Measurements from ENCODE around the gene AGPAT1. TPM values are rescaled to one million over a fixed set of nuclear protein-coding genes. Genes with fewer than 3 reads are reported as not detected.

AGPAT1 gene
- total RNA-seq, 2 experiments from 2014 or later = 13.2 to 13.3 TPM

- peaks cover 0 to 3% of the 10 kb centered on the region in 2 experiments for H3K27me3 ChIP-seq (ENCODE audit: control insufficient read depth in 1 of 2, insufficient read depth in 2 of 2, low read length in 2 of 2)
- intact Hi-C loops (cut with DNase I, micrococcal nuclease) = no loop called here
- H3K36me3 Mint-ChIP-seq (ENCODE audit: low read depth) = no peaks in the 10 kb centered on the region
- H3K4me1 ChIP-seq (ENCODE audit: insufficient read depth, low read length) = peaks cover 8% of the 10 kb centered on the region
- no peak overlapping the region for H3K27ac Mint-ChIP-seq
- no peak overlapping the region for H3K27ac ChIP-seq (ENCODE audit: low read depth in 1 of 2, low read length in 2 of 2)
- ChIA-PET CTCF (no interaction called here), POLR2A (no interaction called here)
- no peaks in the 10 kb centered on the region for H3K9me3 ChIP-seq (ENCODE audit: control insufficient read depth in 1 of 2, insufficient read depth in 1 of 2, low read length in 2 of 2)
- no peak overlapping the region for H3K4me3 ChIP-seq (ENCODE audit: low read length)
- H3K4me3 Mint-ChIP-seq = no peak overlapping the region
- DNase-seq (no peak), ATAC-seq (ENCODE audit: poor library complexity) (no peak)
- H3K36me3 ChIP-seq (ENCODE audit: insufficient read depth, low read length) = no peaks in the 10 kb centered on the region
- H3K27me3 Mint-ChIP-seq = no peaks in the 10 kb centered on the region
- H3K9me3 Mint-ChIP-seq = no peaks in the 10 kb centered on the region
- no peak for TF ChIP-seq CTCF (IDR thresholded peaks at IDR 0.05)
- H3K4me1 Mint-ChIP-seq (ENCODE audit: low read depth) = peaks cover 21% of the 10 kb centered on the region
These were observed 44.1 kb upstream of the AGPAT1 start for GRCh38 chr6:32220021-32220420.

GRCh38 chr6:32218167-32218566, 42.3 kb upstream of the AGPAT1 start:
- Mint-ChIP-seq H3K27me3 (no peaks in the 10 kb centered on the region), H3K9me3 (no peaks in the 10 kb centered on the region), H3K36me3 (ENCODE audit: low read depth) (no peaks in the 10 kb centered on the region), H3K27ac (no peak overlapping the region), H3K4me1 (ENCODE audit: low read depth) (peaks cover 12% of the 10 kb centered on the region), H3K4me3 (no peak overlapping the region)
- no peak overlapping the region for H3K27ac ChIP-seq (ENCODE audit: low read depth in 1 of 2, low read length in 2 of 2)
- intact Hi-C loops (cut with DNase I, micrococcal nuclease) = no loop called here
- ChIA-PET POLR2A (no interaction called here), CTCF (no interaction called here)
- H3K4me3 ChIP-seq (ENCODE audit: low read length) = no peak overlapping the region
- H3K4me1 ChIP-seq (ENCODE audit: insufficient read depth, low read length) = peaks cover 8% of the 10 kb centered on the region
- H3K27me3 ChIP-seq (ENCODE audit: control insufficient read depth in 1 of 2, insufficient read depth in 2 of 2, low read length in 2 of 2) = peaks cover 0 to 3% of the 10 kb centered on the region in 2 experiments
- ATAC-seq (ENCODE audit: poor library complexity) = no peak
- no peaks in the 10 kb centered on the region for H3K36me3 ChIP-seq (ENCODE audit: insufficient read depth, low read length)
- TF ChIP-seq CTCF (IDR thresholded peaks at IDR 0.05) = no peak
- no peak for DNase-seq
- no peaks in the 10 kb centered on the region for H3K9me3 ChIP-seq (ENCODE audit: control insufficient read depth in 1 of 2, insufficient read depth in 1 of 2, low read length in 2 of 2)

- Histone ChIP-seq H3K4me1 (ENCODE audit: insufficient read depth, low read length) (no peaks in the 10 kb centered on the region), H3K27me3 (ENCODE audit: control insufficient read depth in 1 of 2, insufficient read depth in 2 of 2, low read length in 2 of 2) (peaks cover 0 to 3% of the 10 kb centered on the region in 2 experiments), H3K4me3 (ENCODE audit: low read length) (no peak overlapping the region), H3K27ac (ENCODE audit: low read depth in 1 of 2, low read length in 2 of 2) (no peak overlapping the region), H3K9me3 (ENCODE audit: control insufficient read depth in 1 of 2, insufficient read depth in 1 of 2, low read length in 2 of 2) (no peaks in the 10 kb centered on the region), H3K36me3 (ENCODE audit: insufficient read depth, low read length) (no peaks in the 10 kb centered on the region)
- POLR2A ChIA-PET = no interaction called here
- intact Hi-C loops (cut with DNase I, micrococcal nuclease) = no loop called here
- DNase-seq (no peak), ATAC-seq (ENCODE audit: poor library complexity) (no peak)
- no peak for TF ChIP-seq CTCF (IDR thresholded peaks at IDR 0.05)
- Mint-ChIP-seq H3K36me3 (ENCODE audit: low read depth) (no peaks in the 10 kb centered on the region), H3K27me3 (no peaks in the 10 kb centered on the region), H3K27ac (no peak overlapping the region), H3K4me3 (no peak overlapping the region), H3K4me1 (ENCODE audit: low read depth) (peaks cover under 1% of the 10 kb centered on the region), H3K9me3 (no peaks in the 10 kb centered on the region)
- CTCF ChIA-PET = no interaction called here
These were observed 41.1 kb upstream of the AGPAT1 start for GRCh38 chr6:32216998-32217397.

Measured in CD4-positive, alpha-beta T cell (primary cell).